GM12891 (cell line): ENCODE measurements around the gene LRRC38.

Experiments used
- DNase-seq: peaks from one replicate; pipeline ENCODE4 v3.0.0; 2011; ENCODE audit warnings: low spot score; ENCODE audit not compliant: insufficient read length
- FAIRE-seq: peaks from 2 replicates; lab custom pipeline; 2011; peaks lifted over from hg19 to GRCh38; lab: Jason Lieb, UNC
- PAX5 ChIP-seq: IDR thresholded peaks from 2 replicates; pipeline ENCODE4 v1.6.1; 2011; ENCODE audit warnings: low read length, moderate library complexity, mild to moderate bottlenecking; ENCODE audit not compliant: insufficient read depth, severe bottlenecking
- POLR2A ChIP-seq: IDR thresholded peaks from 2 replicates; pipeline ENCODE4 v1.6.1; 2011; ENCODE audit warnings: low read depth, low read length, control low read depth
- POLR2AphosphoS5 ChIP-seq: IDR thresholded peaks from 2 replicates; pipeline ENCODE4 v1.6.1; 2011; ENCODE audit warnings: low read depth, low read length, control low read depth
- POU2F2 ChIP-seq: IDR thresholded peaks from 2 replicates; pipeline ENCODE4 v1.6.1; 2011; ENCODE audit warnings: low read depth, mild to moderate bottlenecking, control low read depth, low read length, moderate library complexity
- SPI1 ChIP-seq: IDR thresholded peaks from 2 replicates; pipeline ENCODE4 v1.6.1; 2011; ENCODE audit warnings: low read depth, low read length, control low read depth
- TAF1 ChIP-seq: IDR thresholded peaks from 2 replicates; pipeline ENCODE4 v1.6.1; 2011; ENCODE audit warnings: low read depth, low read length, control low read depth

The LRRC38 gene

GRCh38 chr1:13544221-13544556, 30.4 kb upstream of the LRRC38 start:
- FAIRE-seq (no peak), DNase-seq (no peak)
- no peak for TF ChIP-seq TAF1
- TF ChIP-seq SPI1 = no peak
- no peak for TF ChIP-seq POU2F2
- no peak for TF ChIP-seq POLR2A
- TF ChIP-seq POLR2AphosphoS5 = no peak
- no peak for TF ChIP-seq PAX5

GRCh38 chr1:13543451-13544220, 29.8 kb upstream of the LRRC38 start:
- FAIRE-seq = no peak
- no peak for TF ChIP-seq POU2F2
- no peak for TF ChIP-seq POLR2A
- TF ChIP-seq TAF1 = no peak

GRCh38 chr1:13541435-13542215, 27.8 kb upstream of the LRRC38 start:
- no peak for FAIRE-seq
- DNase-seq = no peak
- TF ChIP-seq POLR2AphosphoS5 = no peak
- TF ChIP-seq SPI1 = no peak
- TF ChIP-seq POU2F2 = no peak
- TF ChIP-seq TAF1 = no peak
- TF ChIP-seq POLR2A = no peak
- TF ChIP-seq PAX5 = no peak

More at GRCh38 chr1:13543451-13544220, 29.8 kb upstream of the LRRC38 start:
- no peak for DNase-seq

- TF ChIP-seq POLR2AphosphoS5 (no peak), TAF1 (no peak), POLR2A (no peak), SPI1 (no peak), POU2F2 (no peak), PAX5 (no peak)
- DNase-seq (no peak), FAIRE-seq (no peak)
Observed at GRCh38 chr1:13540866-13541265, 27.1 kb upstream of the LRRC38 start.

GRCh38 chr1:13539683-13540082, 25.9 kb upstream of the LRRC38 start:
- DNase-seq = no peak
- no peak for TF ChIP-seq POLR2AphosphoS5
- TF ChIP-seq TAF1 = no peak
- TF ChIP-seq SPI1 = no peak
- TF ChIP-seq POLR2A = no peak
- no peak for TF ChIP-seq POU2F2
- no peak for TF ChIP-seq PAX5
- no peak for FAIRE-seq

- FAIRE-seq (no peak), DNase-seq (no peak)
Observed at GRCh38 chr1:13538832-13539231, 25.0 kb upstream of the LRRC38 start.

GRCh38 chr1:13536571-13536970, 22.8 kb upstream of the LRRC38 start:
- TF ChIP-seq POU2F2 (no peak), PAX5 (no peak), SPI1 (no peak)
- FAIRE-seq (no peak), DNase-seq (no peak)

More at GRCh38 chr1:13538832-13539231, 25.0 kb upstream of the LRRC38 start:
- TF ChIP-seq POU2F2 (no peak), SPI1 (no peak), TAF1 (no peak), PAX5 (no peak), POLR2A (no peak), POLR2AphosphoS5 (no peak)

- DNase-seq (no peak), FAIRE-seq (no peak)
- TF ChIP-seq POLR2AphosphoS5 (no peak), POU2F2 (no peak), PAX5 (no peak), SPI1 (no peak), POLR2A (no peak), TAF1 (no peak)
Observed at GRCh38 chr1:13535227-13535626, 21.4 kb upstream of the LRRC38 start.

GRCh38 chr1:13528320-13528719, 14.5 kb upstream of the LRRC38 start:
- DNase-seq (no peak), FAIRE-seq (no peak)
- TF ChIP-seq TAF1 = no peak
- TF ChIP-seq POLR2A = no peak
- TF ChIP-seq POU2F2 = no peak
- no peak for TF ChIP-seq POLR2AphosphoS5
- no peak for TF ChIP-seq PAX5
- TF ChIP-seq SPI1 = no peak
